Superior temporal gyrus (tissue), 1 donor: Measurements from ENCODE around the gene PMEPA1.

Source experiments
- DNase-seq: peaks from one replicate; pipeline ENCODE4 v3.0.0-alpha.2; 2016; ENCODE audit errors: extremely low spot score

The PMEPA1 gene

DNA sequence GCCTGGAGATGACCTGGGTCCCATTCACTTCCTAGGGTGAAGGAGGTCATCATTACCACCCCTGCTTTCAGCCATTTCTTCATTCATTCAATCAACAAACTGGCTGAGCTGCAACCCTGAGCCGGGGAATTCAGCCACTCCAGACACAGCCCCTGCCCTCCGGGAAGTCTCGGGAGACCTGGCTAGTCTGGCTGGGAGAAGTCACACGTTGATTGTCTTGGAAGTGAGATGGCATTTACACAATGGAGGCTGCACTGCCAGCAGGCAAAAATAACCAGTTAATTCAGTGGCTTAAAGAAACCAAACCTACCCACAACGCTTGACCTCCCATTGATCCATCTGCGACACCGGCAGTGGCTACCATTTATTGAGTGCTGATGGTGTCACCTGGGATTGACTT is 2.0 kb upstream of the PMEPA1 start:
- DNase-seq = no peak

- no peak for DNase-seq
Observed at GRCh38 chr20:57711311-57711712, 1.5 kb upstream of the PMEPA1 start.

GRCh38 chr20:57710841-57711240 is 1.0 kb upstream of the PMEPA1 start:
- DNase-seq = no peak

DNA sequence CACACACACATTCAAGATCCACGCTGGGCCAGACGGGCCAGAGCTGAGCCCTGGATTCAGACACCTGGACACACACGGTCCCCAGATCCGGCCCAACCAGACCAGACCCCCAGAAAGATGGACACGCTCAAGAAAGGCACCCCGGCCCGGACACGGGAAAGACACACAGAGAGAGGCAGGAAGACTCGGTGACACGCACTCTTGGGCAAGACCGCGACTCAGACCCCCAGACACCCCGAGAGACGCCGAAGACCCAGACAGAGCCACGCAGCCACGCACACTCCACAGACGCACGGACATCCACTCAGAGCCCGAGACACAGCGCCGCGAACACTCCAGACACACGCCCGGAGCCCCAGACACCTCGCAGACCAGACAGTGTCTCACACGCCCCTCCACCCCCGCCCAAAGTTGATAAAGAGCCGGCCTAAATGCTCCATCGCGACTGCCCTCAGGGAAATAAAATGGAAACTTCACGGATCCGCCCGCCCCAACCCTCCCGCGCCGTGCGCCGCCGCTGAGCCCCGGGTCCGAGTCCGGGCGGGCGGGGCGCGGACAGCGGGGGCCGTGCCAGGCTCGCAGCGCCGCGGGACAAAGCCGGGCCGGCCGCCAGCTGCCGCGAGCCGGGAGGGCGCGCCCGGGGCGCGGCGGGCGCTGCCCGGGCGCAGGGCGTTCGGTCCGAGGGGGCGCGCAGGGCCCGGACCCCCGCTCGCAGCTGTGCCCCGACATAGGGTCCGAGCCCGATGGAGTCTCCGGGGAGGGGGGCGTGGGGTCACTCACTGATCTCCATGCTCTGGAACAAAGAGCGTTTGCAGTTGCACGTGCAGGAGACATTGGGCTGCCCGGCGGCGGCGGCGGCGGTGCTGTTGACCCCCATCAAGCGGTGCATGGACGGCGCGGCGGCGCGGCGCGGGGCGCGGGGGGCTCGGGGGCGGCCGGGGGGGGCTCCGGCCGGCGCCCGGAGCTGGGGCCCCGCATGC is 831 bp downstream of the PMEPA1 start:
- DNase-seq = no peak

GRCh38 chr20:57707849-57708693 is 1.7 kb downstream of the PMEPA1 start:
- peak; percentile 40 for DNase-seq

DNA sequence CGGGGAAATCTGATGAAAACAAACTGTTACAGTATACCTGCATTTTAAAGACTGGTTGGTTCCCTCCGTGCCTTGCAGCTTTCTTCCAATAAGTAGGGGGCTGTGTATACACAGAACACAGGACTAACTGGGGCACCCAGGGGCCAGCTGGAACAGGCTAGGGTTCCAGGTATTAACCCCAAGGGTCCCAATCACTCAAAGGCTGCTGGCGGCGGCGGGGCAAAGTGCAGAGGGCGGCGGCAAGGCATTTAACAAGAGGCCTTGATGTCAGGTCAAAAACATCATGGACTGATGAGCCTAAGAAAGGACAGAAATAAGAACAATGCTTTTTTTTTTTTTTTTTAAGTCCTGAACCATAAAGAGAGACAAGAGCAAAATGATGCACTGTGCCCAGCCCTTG is 2.5 kb downstream of the PMEPA1 start:
- peak; percentile 22 for DNase-seq

- DNase-seq = no peak
Observed at GRCh38 chr20:57705127-57705899, 4.5 kb downstream of the PMEPA1 start.

- DNase-seq = no peak
Observed at GRCh38 chr20:57704245-57704644, 5.6 kb downstream of the PMEPA1 start.

DNA sequence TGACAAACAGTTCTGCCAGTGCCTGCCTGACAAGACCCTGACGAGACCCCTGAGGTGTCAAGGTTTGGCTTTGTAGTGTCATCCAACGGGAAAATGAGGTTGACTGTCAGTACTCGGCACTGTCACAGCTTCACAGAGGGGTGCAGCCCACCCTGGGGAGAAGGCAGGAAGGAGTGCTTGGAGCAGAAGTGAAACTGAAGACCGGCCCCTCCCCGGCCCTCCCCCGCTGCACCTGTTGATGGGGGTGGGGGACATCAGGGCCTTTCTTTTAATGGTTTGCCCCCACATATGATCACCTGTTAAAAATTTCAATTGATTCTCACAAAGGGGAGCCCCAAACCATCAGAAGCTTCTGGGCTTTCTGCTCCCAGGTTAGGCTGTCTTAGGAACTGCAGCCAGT is 6.8 kb downstream of the PMEPA1 start:
- DNase-seq = no peak

DNA sequence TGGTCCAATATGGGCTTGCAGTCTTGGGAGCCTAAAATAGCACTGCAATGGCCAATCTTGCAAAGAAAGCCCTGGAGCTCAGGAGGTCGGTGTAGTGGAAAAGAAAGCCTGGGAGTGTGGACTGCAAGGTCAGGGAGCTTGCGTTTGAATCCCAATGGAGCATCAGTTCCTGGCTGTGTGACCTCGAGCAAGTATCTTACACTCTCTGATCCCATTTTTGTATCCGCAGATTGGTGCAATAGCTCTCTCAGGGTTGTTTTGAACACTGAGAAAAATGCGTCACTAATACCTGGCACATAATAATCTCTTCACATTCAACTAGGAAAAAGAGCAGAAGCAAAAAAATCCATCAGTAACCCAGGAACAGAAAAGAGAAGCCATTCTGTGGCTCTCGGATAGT is 7.3 kb downstream of the PMEPA1 start:
- no peak for DNase-seq

GRCh38 chr20:57702091-57702490 is 7.7 kb downstream of the PMEPA1 start:
- DNase-seq = no peak

DNA sequence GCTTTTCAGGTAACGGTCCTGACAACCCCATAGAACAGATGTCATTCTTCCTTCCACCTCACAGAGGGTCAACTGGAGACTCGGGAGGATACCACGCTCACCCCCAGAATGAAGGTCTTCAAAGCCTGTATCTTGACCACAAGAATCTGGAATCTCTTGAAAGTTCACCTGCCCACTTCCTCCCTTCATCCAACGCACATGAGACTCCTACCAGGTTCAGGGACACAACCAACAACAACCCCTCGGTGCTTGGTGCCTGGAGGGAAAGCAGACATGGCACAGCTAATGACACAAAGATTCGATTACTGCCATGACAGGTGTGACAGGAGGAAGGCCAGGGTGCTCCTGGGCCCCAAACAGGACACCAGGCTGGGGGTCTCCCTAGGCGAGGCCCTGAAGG is 8.2 kb downstream of the PMEPA1 start:
- DNase-seq = no peak

- DNase-seq = no peak
Observed at GRCh38 chr20:57701090-57701489, 8.7 kb downstream of the PMEPA1 start.

DNA sequence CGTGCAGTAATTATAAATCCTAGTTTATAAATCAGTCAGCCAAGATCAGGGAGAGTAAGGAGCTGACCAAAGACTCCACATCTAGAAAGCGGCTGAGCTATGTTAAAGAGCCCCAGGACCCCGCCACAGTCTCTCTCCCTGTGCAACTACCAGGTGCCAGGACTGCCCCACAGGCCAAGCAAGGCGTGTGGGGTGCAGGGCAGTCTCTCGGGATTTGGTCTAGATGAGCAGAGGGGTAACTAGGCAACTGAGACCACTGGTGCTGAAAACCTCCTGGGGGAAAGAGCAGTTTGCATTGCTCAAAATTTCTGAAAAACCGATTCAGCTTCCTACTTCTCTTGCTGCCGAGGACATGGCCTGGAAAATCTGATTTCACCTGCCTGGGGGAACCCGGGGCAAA is 10.4 kb downstream of the PMEPA1 start:
- no peak for DNase-seq

DNA sequence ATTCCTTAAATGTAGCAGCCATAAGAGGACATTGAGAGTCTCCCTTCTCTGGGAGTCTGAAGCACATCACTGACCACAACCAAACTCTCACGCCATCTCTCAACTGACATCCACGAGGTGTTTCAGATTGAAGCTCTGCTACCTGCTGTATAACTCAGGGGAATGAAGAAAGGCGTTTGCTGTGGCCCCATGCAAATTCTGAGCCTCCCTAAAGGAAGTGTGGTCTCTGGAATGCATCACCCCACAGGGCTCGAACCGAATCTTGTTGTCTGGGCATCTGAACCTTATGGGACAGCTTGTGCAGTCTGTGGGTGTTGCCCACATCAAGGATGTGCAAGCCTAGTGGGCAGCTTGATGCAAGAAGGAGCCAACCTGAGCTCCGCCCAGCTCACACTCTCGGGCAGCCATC is 10.9 kb downstream of the PMEPA1 start:
- no peak for DNase-seq

GRCh38 chr20:57698116-57698866 is 11.5 kb downstream of the PMEPA1 start:
- DNase-seq = no peak

DNA sequence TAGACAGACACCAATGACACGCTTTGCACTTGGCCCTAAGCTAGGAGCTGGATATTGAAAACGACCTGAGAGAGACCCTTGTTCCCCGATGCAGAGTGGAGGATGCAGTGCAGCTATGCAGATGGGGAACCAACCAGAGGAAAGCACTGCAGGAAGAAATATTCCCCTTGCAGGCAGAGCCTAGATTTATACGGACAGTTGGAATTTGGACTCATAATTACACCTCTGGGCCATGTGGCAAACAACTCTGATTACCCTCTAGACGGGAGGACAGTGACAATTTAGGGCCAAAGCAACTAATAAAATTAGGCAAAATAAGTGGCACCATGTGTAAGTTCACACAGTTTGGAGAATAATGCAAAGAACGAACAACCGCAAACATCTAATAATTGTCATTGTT is 12.3 kb downstream of the PMEPA1 start:
- DNase-seq = no peak

DNA sequence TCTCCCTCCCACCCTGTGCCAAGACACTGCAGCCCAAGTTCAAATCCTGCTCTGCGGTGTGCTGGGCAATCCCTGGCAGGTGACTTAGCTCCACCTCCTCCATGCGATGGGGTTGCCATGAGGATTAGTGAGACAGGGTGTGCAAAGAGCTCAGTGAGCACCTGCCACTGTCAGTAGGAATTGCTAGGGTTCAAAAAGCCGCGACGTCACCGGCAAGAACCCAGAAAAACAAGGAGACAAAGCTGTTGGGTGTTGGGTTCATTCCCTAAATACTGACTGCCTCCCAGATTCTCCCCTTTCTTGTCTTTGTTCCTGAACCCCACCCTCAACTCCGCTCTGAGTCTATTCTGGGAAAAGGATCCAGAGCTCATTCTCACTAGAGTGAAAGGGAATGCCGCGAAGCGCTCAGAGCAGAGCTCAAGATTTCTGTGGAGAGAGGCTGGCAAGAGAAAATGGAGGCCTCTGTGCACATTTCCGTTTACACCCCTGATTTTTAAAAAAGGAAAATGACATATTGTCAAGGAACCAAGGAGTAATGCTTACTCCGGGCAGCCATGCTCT is 13.3 kb downstream of the PMEPA1 start:
- DNase-seq = no peak

GRCh38 chr20:57695940-57696339 is 13.9 kb downstream of the PMEPA1 start:
- no peak for DNase-seq

DNA sequence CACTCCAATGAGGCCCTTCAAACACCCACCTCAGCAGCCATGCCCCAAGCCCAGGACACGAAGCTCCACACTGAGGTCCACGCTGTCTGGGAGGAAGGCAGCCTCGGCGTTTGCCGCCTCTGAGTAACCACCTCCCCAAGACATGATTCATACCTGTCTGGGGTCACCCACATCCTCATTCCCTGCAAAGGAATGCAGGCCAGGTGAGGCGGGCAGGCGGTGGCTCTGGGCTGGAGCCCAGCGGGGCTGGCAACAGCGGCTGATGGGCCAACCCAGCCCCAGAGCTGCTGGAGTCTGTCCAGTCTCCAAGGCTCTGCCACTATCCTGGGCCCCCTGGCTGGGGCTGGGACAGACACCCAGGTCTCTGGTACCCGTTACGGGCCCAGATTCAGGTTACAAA is 14.8 kb downstream of the PMEPA1 start:
- no peak for DNase-seq

GRCh38 chr20:57694481-57694880 is 15.3 kb downstream of the PMEPA1 start:
- no peak for DNase-seq
